Upper lobe of right lung (tissue), 1 donor: ENCODE data around the gene BUB3. TPM values are rescaled to one million over a fixed set of nuclear protein-coding genes. Genes with fewer than 3 reads are reported as not detected.

ENCODE experiments used
- ATAC-seq: fragments of 200-7000 bp; cut with Tn5 transposase; one replicate; pipeline ENCODE4 v1.9.1; 2020; ENCODE audit warnings: mild to moderate bottlenecking, moderate library complexity
- DNase-seq: peaks from one replicate; pipeline ENCODE4 v3.0.0-alpha.2; 2020
- H3K27ac ChIP-seq: fragments of 200-600 bp; one replicate; pipeline ENCODE4 v1.8.0; 2022
- H3K27me3 ChIP-seq: fragments of 200-600 bp; one replicate; pipeline ENCODE4 v1.8.0; 2022; ENCODE audit warnings: mild to moderate bottlenecking
- H3K36me3 ChIP-seq: fragments of 200-600 bp; one replicate; pipeline ENCODE4 v1.8.0; 2022
- H3K4me1 ChIP-seq: fragments of 200-600 bp; one replicate; pipeline ENCODE4 v1.8.0; 2022
- H3K4me3 ChIP-seq: fragments of 200-600 bp; one replicate; pipeline ENCODE4 v1.8.0; 2022; ENCODE audit warnings: mild to moderate bottlenecking
- H3K9me3 ChIP-seq: fragments of 200-600 bp; one replicate; pipeline ENCODE4 v1.8.0; 2022
- CTCF ChIP-seq: fragments of 200-600 bp; IDR thresholded peaks from one replicate; pipeline ENCODE4 v1.8.0; 2022; ENCODE audit warnings: antibody characterized with exemption
- intact Hi-C: fragments of 100-400 bp; cut with DNase I; formaldehyde crosslinking; loops from one replicate; pipeline ENCODE4 v1.11.0; 2022
- total RNA-seq: library from RNA; stranded (reverse); fragmentation: NEBNext Ultra II Directional; extraction: Animal tissue kit (Norgen Biotek cat#: 25700); gene quantifications from one replicate; pipeline ENCODE4 v1.2.1, GENCODE V29; 2021
- donor health status: DM: no; HTN: yes; CAD: no; lungs with severe emphysema.

Gene BUB3
- total RNA-seq, 1 donor from 2014 or later = 61.8 TPM

DNA sequence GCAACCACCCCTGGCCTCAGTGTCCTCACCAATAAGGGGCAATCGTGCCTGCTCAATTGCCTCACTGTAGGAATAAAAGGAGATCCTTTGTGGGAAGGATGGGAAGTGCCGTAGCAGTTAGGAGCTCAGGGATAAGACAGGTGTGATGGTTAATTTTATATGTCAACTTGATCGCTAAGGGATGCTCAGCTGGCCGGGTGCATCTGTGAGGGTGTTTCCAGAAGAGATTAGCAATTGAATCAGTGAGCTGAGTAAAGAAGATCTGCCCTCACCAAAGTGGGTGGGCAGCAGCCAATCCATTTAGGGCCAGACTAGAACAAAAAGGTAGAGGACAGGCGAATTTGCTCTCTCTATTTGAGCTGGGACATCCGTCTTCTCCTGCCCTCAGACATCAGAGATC, 46.3 kb downstream of the BUB3 start:
- H3K4me3 ChIP-seq = no peak overlapping the region
- no peak for DNase-seq
- H3K36me3 ChIP-seq = no peaks in the 10 kb centered on the region
- H3K9me3 ChIP-seq = no peaks in the 10 kb centered on the region
- intact Hi-C loops = no loop called here
- TF ChIP-seq CTCF = no peak
- no peaks in the 10 kb centered on the region for H3K27me3 ChIP-seq
- no peak overlapping the region for H3K27ac ChIP-seq
- no peak for ATAC-seq
- H3K4me1 ChIP-seq = no peaks in the 10 kb centered on the region

- TF ChIP-seq CTCF = no peak
- Histone ChIP-seq H3K4me3 (no peak overlapping the region), H3K27me3 (no peaks in the 10 kb centered on the region), H3K27ac (no peak overlapping the region), H3K9me3 (no peaks in the 10 kb centered on the region), H3K36me3 (no peaks in the 10 kb centered on the region), H3K4me1 (no peaks in the 10 kb centered on the region)
- ATAC-seq (peak; percentile 20), DNase-seq (no peak)
- intact Hi-C loops = no loop called here
These were observed 48.3 kb downstream of the BUB3 start for GRCh38 chr10:123202506-123202905.

DNA sequence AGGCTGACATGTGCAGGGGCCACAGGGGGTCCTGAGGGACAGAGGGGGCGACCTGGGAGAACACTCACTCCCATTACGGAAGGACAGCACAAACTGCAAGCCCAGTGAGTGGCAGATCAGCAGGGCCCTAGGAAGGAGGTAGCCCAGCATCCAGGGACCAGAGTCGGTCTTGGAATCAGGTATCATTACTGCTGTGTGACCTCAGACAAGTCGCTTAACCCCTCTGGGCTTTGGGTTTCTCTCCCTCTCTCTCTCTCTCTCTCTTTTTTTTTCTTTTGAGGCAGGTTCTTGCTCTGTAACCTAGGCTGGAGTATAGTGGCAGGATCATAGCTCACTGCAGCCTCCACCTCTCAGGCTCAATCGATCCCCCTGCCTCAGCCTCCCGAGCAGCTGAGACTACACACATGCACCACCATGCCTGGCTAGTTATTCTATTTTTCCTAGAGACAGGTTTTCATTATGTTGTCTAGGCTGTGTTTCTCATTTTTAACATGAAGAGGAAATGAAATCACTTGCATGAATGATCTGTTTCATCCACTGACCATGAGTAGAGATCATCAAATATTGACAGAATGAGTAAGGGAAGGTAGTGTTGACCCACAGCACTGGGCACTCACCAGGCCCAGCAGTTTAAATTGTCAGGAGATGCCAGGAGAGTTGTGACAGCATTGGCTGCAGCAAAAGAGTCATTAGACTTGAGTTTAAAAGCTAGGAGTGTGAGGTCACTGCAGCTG, 49.4 kb downstream of the BUB3 start:
- H3K4me3 ChIP-seq = no peak overlapping the region
- H3K4me1 ChIP-seq = no peaks in the 10 kb centered on the region
- DNase-seq (no peak), ATAC-seq (peak; percentile 41)
- no peaks in the 10 kb centered on the region for H3K36me3 ChIP-seq
- no peaks in the 10 kb centered on the region for H3K27me3 ChIP-seq
- no peaks in the 10 kb centered on the region for H3K9me3 ChIP-seq
- H3K27ac ChIP-seq = no peak overlapping the region
- no peak for TF ChIP-seq CTCF
- intact Hi-C loops = no loop called here

DNA sequence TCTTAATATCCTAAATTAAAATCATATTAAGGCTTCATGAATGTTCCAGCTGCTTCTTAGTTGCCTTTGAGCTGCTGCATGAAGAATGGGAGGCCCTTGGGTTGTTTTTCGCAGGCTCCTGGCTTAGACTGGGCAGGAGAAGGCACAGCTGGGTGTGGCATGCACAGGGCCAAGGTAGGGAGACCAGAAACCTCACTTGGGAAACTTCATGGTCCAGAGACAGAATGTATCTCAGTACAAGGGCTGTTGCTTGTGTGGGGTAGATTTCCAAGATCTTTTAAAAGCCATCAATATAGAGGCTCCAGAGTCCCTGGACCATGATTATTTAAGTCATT, 49.9 kb downstream of the BUB3 start:
- Histone ChIP-seq H3K9me3 (no peaks in the 10 kb centered on the region), H3K4me1 (no peaks in the 10 kb centered on the region), H3K27ac (no peak overlapping the region), H3K36me3 (no peaks in the 10 kb centered on the region), H3K4me3 (no peak overlapping the region), H3K27me3 (no peaks in the 10 kb centered on the region)
- intact Hi-C loops = no loop called here
- ATAC-seq (no peak), DNase-seq (no peak)
- TF ChIP-seq CTCF = no peak

DNA sequence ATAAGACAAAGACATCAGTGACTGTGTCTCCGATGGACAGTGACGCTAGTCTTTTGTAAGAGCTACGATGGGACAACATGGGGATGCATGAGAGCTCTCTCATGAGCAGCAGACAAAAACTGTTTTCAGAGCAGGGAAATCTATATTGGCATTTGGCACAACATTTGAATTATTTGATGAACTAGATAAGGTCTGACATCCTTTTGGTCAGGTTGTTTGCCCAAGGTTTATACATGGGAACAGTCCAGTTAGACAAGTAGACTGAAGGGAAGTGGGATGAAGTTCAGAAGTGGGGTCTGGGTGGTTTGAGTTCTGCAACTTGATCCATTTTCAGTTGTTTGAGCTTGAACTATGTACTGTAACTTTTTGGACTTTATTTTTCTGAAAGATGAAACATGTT, 50.8 kb downstream of the BUB3 start:
- H3K27me3 ChIP-seq = no peaks in the 10 kb centered on the region
- no peaks in the 10 kb centered on the region for H3K9me3 ChIP-seq
- intact Hi-C loops = no loop called here
- no peak for TF ChIP-seq CTCF
- H3K27ac ChIP-seq = no peak overlapping the region
- DNase-seq = no peak
- H3K4me1 ChIP-seq = no peaks in the 10 kb centered on the region
- H3K4me3 ChIP-seq = no peak overlapping the region
- H3K36me3 ChIP-seq = no peaks in the 10 kb centered on the region
- no peak for ATAC-seq

DNA sequence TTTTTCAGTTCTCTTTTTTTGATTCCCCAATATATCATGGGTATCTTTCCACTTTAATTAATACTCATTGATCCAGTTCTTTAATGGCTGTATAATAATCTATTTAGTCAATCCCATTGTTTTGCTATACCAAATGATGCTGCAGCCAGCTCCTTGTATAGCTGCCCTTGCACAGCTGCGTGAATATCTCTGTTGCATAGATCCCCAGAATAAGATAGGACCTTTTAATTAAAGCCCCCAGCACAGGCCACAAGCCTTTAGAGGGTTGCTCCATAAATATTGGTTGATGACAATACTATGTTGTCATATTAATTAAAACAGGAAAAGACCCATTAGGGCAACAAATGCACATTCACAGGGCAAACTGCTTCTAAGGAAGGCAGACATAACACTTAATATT, 57.9 kb downstream of the BUB3 start:
- H3K4me1 ChIP-seq = no peaks in the 10 kb centered on the region
- peaks cover 5% of the 10 kb centered on the region for H3K9me3 ChIP-seq
- no peak for TF ChIP-seq CTCF
- H3K27ac ChIP-seq = no peak overlapping the region
- no peaks in the 10 kb centered on the region for H3K36me3 ChIP-seq
- intact Hi-C loops = no loop called here
- no peaks in the 10 kb centered on the region for H3K27me3 ChIP-seq
- H3K4me3 ChIP-seq = no peak overlapping the region
- no peak for ATAC-seq
- no peak for DNase-seq
